Stimulated activated CD8-positive, alpha-beta memory T cell treated with anti-CD3 and anti-CD28 coated beads, Interleukin-12 subunit alpha, Interleukin-12 subunit beta, amount 100 ng/mL, for 24 hours (primary cell): Measurements from ENCODE around the gene SCAPER.
"Not testable (repeated sequence)": the region's sequence is repeated elsewhere in the genome, so short reads cannot be mapped to it uniquely, and the experiment has no call there.

Experiments
- DNase-seq: peaks from one replicate; pipeline ENCODE4 v3.0.0-alpha.2; 2020; ENCODE audit errors: extremely low read depth

The SCAPER gene

GRCh38 chr15:76850367-76850766 is 54.8 kb downstream of the SCAPER start:
- not testable (repeated sequence) for DNase-seq

DNA sequence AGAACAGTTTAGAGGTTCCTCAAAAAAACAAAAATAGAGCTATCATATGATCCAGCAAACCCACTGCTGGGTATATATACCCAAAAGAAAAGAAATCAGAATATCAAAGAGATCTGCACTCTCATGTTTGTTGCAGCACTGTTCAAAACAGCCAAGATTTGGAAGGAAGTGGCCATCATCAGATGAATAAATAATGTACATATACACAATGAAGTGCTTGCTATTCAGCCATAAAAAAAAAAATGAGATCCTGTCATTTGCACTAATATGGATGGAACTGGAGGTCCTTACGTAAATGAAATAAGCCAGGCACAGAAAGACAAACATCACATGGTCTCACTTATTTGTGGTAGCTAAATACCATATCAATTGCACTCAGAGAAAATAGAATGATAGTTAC is 58.4 kb downstream of the SCAPER start:
- no peak for DNase-seq

GRCh38 chr15:76844096-76844495 is 61.0 kb downstream of the SCAPER start:
- no peak for DNase-seq

- DNase-seq, result no peak
Measured at GRCh38 chr15:76843269-76843668, 61.9 kb downstream of the SCAPER start.

- DNase-seq, result no peak
Measured at GRCh38 chr15:76840830-76841460, 64.2 kb downstream of the SCAPER start.

DNA sequence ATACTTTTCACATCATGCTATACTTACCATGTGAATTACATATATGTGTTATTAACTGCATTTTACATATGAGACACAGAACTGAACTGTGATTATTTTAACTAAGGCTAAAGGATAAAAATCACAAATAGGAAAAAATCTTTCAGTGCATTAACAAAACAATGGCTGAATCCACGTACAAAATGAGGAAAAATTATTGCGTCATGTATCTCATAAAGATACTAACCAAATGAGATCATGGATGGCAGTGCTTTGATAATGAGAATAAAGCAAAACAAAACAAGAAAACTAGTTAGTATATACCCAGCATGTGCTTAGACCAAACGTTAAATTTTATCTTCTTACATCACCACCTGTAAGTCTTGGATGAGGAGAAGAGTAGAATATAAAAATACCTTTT is 66.0 kb downstream of the SCAPER start:
- no peak for DNase-seq

- no peak for DNase-seq
Measured at GRCh38 chr15:76837474-76837873, 67.7 kb downstream of the SCAPER start.

GRCh38 chr15:76829939-76830338 is 75.2 kb downstream of the SCAPER start:
- no peak for DNase-seq

DNA sequence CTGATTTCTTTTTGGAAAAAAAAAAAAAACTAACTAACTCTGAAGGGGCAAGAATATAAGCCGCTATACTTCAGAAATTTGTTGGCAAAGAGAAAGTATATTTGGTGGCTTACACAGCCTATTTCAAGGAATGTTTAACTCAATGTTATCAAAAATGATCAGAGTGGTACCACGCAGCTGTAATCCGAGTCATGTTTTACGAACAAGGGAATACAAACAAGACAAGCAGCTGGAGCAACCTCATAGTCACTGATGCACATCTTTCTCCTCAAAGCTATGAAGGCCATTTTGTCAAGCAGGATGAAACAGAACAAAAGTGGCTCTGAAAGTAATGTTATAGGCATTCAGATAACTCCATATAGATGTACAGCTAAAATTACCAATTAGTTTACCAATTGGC is 81.2 kb downstream of the SCAPER start:
- no peak for DNase-seq

DNA sequence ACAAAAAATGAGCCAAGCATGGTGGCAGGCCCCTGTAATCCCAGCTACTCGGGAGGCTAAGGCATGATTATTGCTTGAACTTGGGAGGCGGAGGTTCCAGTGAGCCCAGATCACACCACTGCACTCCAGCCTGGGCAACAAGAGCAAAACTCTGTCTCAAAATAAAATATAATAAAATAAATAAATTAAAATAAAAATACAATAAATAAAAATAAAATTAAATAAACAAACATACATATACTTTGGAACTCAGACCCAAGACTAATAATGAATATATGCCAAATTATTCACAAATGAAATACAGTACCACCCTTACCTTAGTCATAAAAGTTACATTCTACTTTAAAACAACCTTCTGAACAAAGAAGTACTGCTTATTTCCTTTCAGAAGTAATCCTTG is 81.8 kb downstream of the SCAPER start:
- DNase-seq, result no peak

- DNase-seq, result not testable (repeated sequence)
Measured at GRCh38 chr15:76818926-76819325, 86.2 kb downstream of the SCAPER start.

DNA sequence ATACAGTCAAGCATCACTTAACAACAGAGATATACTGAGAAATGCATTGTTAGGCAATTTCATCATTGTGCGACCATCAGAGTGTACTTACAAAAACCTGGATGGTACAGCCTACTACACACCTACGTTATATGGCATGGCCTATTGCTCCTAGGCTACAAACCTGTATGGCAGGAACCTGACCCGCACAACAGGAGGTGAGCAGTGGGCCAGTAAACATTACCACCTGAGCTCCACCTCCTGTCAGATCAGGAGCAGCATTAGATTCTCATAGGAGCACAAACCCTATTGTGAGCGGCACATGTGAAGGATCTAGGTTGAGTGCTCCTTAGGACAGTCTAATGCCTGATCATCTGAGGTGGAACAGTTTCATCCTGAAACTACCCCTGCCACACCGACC is 89.7 kb downstream of the SCAPER start:
- DNase-seq, result no peak

DNA sequence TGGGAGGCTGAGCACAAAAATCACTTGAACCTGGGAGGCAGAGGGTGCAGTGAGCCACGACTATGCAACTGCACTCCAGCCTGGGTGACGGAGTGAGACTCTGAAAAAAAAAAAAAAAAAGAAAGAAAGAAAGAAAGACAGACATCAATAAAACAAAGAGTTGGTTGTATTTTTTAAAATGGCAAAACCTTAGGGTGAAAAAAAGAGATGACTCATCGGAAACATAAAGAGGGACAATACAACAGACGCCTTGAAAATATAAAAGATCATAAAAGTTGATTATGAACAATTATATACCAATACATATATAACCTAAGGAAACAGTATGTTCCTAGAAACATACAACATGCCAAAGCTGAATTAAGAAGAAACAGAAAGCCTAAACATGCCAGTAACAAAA is 92.8 kb downstream of the SCAPER start:
- DNase-seq, result no peak

- DNase-seq, result no peak
Measured at GRCh38 chr15:76809412-76810103, 95.6 kb downstream of the SCAPER start.

DNA sequence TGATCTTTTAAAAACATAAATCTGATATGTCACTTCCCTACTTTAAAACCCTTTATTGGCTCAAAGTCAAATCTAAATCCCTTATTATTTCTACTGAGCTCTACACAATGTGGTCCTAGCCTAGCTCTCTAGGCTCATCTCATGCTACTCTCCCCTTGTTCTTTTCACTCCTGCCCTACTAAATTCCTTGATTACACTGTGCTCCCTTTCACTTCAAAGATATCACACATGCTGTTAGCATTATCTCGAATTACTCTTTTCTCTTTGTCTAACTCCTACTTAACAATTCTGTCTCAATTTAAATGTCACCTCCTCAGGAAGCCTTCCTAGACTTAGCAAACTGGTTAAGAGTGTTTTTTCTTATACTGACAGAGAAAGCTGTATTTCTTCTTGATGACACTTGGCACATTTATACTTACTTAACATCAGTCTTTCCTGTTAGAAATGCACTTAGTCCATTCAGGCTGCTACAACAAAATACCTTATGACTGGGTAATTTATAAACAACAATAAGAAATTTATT is 102.0 kb downstream of the SCAPER start:
- DNase-seq, result no peak

- DNase-seq, result no peak
Measured at GRCh38 chr15:76802411-76802810, 102.7 kb downstream of the SCAPER start.

DNA sequence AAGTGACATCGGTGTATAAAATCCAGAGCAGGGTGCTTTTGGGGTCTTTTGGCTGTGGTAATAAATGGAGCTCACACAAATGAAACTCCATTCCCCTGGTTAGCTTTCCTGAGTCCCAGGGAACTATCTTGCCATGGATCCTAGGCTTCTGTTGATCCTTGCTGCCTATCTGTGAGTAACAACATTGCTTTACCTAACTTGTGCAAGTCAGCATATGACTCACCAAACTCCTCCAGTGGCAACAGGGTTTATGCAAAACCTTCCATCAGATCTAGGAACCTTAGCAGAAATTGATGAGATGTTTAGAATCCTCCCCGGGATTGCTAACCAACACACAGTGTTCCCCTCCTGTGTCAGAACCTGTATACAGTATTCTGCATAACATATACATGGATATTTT is 105.4 kb downstream of the SCAPER start:
- no peak for DNase-seq

DNA sequence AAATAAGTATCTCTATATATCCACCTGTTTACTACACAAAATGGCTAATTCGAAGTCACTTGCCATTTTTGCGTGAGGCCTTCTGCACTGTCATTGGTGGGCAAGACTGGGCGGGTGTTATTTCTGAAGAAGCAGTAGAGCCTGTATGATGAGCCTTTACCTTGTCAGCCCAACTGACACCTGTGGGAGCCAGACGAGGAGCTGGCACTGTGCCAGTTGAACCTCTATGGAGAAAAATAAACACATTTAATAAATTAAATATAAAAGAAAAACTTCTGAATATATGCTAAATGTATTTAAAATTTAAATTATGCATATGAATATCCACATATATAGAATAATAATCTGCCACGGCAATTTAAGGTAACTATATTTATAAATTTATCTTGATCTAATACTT is 109.9 kb downstream of the SCAPER start:
- no peak for DNase-seq

DNA sequence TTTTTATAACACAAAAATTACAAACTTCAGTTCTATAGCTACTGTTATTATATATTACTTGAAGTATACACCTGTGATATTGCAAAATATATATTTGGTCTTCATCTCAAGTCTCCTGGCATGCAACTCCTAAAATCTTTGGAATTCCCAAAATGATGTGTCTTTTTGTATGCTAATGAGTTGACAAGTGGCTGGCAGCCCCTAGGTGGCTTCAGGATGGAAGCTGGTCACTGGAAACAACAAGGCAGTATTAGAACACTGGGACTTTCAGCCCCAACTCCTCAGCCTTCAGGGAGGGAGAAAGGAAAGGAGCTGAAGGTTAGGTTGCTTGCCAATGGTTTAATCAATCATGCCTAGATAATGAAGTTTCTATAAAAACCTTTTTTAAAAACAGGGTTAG is 112.0 kb downstream of the SCAPER start:
- DNase-seq, result no peak

DNA sequence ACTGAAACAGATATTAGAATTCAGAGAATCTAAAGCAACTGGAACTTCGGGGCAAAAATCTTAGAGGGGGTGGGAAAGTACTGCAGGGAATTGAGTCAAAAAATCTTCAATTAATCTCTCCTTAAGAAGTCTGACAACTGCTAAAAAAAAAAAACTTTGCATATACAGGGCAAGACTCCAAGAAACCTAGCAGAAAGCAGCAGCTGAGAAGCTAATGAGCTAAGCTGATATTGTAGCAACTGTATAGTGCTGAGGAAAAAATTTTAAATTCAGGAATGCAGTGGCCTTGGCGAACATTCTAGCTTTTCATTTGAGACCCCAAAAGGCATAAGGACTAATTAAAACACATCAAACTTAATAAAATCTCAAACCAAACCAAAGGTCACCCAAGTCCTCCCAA is 113.6 kb downstream of the SCAPER start:
- no peak for DNase-seq

- no peak for DNase-seq
Measured at GRCh38 chr15:76787273-76787672, 117.9 kb downstream of the SCAPER start.

DNA sequence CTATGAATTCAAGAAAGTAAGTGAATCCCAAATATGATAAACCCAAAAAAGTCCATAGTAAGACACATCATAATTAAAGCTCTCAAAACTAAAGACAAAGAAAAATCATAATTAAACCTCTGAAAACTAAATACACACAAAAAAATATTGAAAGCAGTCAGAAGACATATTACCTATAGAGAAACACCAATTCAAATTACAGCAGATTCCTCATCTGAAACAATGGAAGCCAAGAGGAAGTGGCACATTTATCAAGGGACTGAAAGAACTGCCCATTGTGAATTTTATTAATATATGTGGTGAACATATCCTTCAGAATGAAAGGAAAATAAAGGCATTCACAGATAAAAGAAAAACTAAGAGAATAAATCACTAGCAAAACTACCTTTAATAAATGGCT is 128.2 kb downstream of the SCAPER start:
- DNase-seq, result no peak

GRCh38 chr15:76776480-76776879 is 128.7 kb downstream of the SCAPER start:
- no peak for DNase-seq

DNA sequence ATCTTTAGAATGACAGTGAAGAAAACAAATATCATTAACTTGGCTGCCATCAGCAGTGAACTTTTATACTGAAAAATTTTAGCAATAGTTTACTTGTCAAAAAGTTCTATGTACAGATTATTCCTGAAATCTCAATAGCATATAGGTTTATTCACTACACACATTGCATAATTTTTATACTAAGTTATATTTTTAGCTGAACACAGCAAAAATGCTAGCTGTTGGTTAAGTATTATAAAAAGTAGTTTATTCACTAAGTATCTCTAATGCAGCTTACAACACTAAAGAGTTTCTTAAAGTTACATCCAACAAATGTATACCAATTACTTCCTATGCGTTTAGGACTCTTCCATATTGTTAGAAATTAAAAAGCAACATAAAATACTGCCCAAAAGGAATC is 131.9 kb downstream of the SCAPER start:
- no peak for DNase-seq
